ENCODE measurements around the gene NKX2-3.

NKX2-3 gene

DNA sequence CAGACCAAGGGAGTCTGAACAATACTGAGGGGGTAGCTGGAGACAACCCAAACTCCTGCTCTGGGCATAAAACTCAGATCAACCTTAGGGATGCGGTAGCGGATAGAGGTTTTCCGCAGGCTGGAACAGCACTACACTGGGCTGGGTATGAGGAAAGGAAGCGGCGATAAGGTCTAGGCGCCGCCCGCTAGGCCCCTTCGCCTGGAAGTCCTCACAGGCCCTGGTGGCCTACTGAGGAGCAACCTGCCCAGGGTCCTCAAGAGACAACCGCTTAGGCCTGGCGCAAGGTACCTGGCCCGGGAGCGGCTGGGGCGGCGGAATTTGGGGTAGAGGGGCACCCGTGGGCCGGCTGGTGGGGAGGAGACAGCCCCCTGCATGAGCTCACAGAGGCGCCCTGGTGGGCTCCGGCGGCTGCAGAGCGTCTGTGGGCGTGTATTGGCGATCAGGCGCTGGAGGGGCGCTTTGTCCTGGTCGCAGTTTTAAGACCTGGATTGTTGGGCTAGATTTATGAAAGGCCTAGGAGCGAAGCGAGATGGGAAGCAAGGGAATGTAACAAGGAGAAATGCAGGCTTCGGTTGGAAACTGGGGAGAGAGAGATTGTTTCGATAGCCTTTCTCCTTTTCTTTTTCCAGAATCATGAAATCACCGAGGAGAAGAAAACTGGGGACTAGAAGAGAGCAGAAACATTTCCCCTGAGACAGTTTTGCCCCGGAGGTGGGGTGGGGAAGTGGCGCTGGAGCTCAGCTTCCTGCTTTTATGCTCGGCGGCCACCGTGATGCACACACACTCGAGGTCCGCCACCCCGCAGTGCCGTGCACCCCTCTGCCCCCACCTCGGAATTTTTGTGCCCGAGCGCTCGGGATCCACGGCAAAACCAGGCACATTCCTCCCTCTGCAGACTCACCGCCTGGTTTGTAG is 2.4 kb upstream of the NKX2-3 start:
- TF ChIP-seq, protein P1, sequence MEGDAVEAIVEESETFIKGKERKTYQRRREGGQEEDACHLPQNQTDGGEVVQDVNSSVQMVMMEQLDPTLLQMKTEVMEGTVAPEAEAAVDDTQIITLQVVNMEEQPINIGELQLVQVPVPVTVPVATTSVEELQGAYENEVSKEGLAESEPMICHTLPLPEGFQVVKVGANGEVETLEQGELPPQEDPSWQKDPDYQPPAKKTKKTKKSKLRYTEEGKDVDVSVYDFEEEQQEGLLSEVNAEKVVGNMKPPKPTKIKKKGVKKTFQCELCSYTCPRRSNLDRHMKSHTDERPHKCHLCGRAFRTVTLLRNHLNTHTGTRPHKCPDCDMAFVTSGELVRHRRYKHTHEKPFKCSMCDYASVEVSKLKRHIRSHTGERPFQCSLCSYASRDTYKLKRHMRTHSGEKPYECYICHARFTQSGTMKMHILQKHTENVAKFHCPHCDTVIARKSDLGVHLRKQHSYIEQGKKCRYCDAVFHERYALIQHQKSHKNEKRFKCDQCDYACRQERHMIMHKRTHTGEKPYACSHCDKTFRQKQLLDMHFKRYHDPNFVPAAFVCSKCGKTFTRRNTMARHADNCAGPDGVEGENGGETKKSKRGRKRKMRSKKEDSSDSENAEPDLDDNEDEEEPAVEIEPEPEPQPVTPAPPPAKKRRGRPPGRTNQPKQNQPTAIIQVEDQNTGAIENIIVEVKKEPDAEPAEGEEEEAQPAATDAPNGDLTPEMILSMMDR (IDR thresholded peaks at IDR 0.05; ENCODE audit: insufficient read depth, low read length, missing control alignments): no peak
- ChIA-PET POLR2A (no interaction called here), CTCF (interaction anchor here (1.2 kb wide), 1 partner anchor 11 kb away, joined by 4 read pairs; no protein-coding TSS in a partner anchor)
- DNase-seq (ENCODE audit: low read depth, low spot score): no peak
- no peak overlapping the region for H3K4me3 ChIP-seq (ENCODE audit: low read depth, low read length)

DNA sequence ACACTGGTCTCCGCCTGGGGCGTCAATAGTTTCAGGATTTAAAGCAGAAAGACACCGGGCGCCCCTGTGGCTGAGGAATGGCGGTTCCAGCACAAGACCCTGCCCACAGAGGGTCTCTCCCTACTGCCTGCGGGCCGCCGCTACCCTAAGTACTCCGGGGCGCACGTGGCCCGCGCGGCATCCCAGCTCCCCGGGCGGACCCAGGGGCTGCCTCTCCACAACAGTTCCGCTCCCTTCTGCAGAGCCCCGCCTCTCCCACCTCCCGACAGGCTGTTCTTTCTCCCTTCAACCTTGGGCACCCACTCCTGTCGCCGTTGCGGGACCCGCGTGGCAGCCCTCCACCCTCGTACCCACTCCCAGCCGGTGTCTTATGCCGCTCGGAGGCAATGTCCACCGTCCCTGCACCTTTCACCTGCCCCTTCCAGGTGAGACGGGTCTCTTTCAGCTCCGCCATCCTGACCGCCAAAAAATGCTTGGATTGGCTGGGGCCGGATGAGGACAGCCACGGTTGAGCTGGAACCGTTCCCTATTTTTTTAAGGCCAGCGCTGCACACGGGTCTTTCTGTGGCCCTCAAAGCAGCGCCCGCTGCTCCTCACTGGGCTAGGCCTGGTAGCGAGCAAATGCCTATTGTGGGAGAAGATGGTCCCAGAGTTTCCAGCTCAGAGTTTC is 1.6 kb upstream of the NKX2-3 start:
- POLR2A ChIA-PET: no interaction called here
- CTCF ChIA-PET: interaction anchor here (1.2 kb wide), 1 partner anchor 11 kb away, joined by 4 read pairs; no protein-coding TSS in a partner anchor
- DNase-seq (ENCODE audit: low read depth, low spot score): no peak
- TF ChIP-seq, protein P1 (IDR thresholded peaks at IDR 0.05; ENCODE audit: insufficient read depth, low read length, missing control alignments): no peak
- no peak overlapping the region for H3K4me3 ChIP-seq (ENCODE audit: low read depth, low read length)

DNA sequence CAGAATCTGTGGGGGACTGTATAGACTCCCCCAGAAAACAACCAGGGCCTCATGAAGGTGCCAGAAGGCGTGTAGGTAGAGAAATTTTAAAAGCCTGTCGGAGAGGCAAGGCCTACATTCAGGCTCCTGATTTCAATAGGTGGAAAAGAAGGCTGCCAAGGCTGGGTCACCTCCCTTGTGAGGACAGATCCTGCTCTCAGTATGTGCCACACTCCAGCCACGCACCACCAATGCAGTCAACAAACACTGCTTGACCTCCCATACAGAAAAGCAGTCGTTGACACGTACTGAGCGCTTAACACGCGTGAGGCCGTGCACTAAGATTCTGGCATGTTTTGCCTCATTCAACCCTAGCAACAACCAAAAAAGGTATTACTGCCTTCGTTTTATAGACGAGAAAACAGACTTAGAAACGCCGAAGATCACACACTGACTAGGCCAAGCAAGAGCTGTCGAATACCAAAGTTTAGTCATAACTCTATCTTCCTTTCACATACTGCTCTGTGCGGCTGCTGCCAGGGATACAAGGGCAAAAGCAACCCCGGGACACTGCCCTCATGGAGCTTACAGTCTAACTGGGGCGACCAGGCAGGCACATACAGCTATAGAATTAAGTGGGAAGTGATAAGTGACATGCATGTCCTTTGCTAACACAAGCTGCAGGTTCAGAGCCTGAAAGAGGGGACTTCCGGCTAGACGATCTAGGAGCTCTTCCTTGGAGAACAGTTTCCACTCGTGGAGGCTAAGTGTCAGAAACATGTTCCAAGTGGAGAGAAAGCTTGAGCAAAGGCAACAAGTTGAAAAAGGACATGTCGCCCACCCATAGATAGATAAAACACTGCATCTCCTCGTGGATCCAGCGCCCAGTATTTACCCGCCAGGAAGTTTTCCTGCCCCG is 797 bp upstream of the NKX2-3 start:
- H3K4me3 ChIP-seq (ENCODE audit: low read depth, low read length): no peak overlapping the region
- ChIA-PET CTCF (interaction anchor here (0.9 to 1.2 kb wide), 2 partner anchors 12 to 180 kb away, joined by 3 to 4 read pairs; no protein-coding TSS in a partner anchor), POLR2A (no interaction called here)
- TF ChIP-seq, protein P1 (IDR thresholded peaks at IDR 0.05; ENCODE audit: insufficient read depth, low read length, missing control alignments): no peak
- no peak for DNase-seq (ENCODE audit: low read depth, low spot score)

DNA sequence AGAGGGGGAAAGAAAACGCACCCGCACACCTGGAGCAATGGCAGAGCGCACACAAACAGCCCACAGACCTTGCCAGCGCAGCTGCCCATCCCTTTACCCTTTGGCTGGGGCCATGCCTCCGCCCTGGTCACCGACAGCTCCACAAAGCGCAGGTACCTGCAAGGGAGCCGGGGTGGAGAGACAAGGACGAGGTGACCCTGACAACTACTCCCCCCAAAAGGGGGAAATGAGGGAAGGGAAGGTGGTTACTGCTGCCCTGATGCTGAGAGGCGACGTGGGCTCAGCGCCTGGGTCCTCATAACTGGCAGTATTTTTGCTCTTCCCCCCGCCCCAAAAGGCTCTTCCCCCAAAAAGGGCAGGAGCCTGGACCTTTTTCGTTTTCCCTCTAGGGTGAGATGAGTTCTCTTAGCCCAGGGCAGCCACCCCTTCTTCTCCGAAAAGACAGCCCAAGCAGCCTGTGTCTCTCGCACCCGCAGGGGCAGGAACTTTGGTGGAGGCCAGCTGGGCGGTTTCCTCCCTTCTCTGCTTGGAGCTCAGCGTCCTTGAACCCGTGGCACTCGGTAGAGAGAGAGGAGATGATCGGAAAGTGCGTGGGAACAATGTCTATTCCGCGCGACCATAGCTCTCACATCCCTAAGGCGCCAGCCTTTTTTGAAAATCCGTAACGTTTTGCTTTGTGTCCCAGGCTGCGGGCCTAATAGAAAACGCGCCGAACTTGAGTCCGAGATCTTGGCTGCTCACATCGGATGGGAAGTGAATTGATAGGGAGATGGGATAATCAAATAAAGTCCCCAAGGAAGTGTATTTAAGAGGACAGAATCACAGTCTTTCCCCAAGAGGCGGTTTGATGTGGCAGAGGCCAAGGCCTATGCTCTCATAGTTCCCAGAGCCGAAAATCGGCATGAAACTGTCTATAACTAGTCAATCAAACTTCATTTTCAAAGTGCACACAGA is 1.0 kb downstream of the NKX2-3 start:
- TF ChIP-seq, protein P1 (IDR thresholded peaks at IDR 0.05; ENCODE audit: insufficient read depth, low read length, missing control alignments): no peak
- CTCF ChIA-PET: no interaction called here
- no peak for DNase-seq (ENCODE audit: low read depth, low spot score)
- POLR2A ChIA-PET: no interaction called here
- H3K4me3 ChIP-seq (ENCODE audit: low read depth, low read length): no peak overlapping the region

DNA sequence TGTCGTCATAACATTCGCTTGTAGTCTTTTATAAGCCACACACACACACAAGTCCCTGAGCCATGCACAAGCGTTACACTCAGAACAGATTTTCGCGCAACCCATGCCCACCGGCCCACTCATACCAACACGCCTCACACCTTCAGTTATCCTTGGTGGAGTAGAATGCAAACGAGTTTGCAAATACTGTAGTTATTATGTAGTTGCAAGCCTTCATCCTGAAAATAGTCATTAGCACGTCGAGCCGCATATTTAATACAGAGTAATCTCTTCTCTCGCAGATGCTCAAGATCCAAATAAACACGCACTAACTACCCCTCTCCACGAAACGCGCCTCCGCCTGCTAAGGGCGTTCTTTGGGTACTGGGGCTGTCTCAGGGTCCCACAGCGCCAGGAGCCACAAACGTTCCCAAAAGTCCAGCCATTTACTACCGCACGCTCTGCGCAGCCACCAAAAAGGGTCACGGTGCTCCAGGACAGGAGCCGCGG is 1.8 kb downstream of the NKX2-3 start:
- H3K4me3 ChIP-seq (ENCODE audit: low read depth, low read length): no peak overlapping the region
- TF ChIP-seq, protein P1 (IDR thresholded peaks at IDR 0.05; ENCODE audit: insufficient read depth, low read length, missing control alignments): no peak
- no peak for DNase-seq (ENCODE audit: low read depth, low spot score)
- ChIA-PET CTCF (no interaction called here), POLR2A (no interaction called here)
